IMR-90 (cell line): ENCODE data around the gene SPDYE2. TPM values are rescaled to one million over a fixed set of nuclear protein-coding genes. Genes with fewer than 3 reads are reported as not detected.
"Not testable (repeated sequence)": the region's sequence is repeated elsewhere in the genome, so short reads cannot be mapped to it uniquely, and the experiment has no call there.

Experiments used
- ATAC-seq: fragments of 200-7000 bp; cut with Tn5 transposase; 2 replicates; pipeline ENCODE4 v1.9.1; 2020; ENCODE audit warnings: low read depth, mild to moderate bottlenecking, moderate library complexity
- BruUV-seq: library from RNA; stranded (reverse); fragments of 400-500 nt; replicated peaks from 2 replicates; lab custom pipeline; 2021; lab: Mats Ljungman, UMichigan
- CTCF ChIA-PET: fragments of 300-600 bp; formaldehyde crosslinking; extraction: SDS; loops from one replicate; lab custom pipeline; 2021; ENCODE audit warnings: antibody characterized with exemption; lab: Yijun Ruan, JAX
- POLR2A ChIA-PET: fragments of 300-600 bp; sonication (Branson Sonifier 250); formaldehyde crosslinking; loops from one replicate; lab custom pipeline; 2022; ENCODE audit warnings: antibody characterized with exemption; ENCODE audit not compliant: unreplicated experiment; lab: Charles Lee
- DNase-seq: peaks from one replicate; pipeline ENCODE4 v3.0.0; 2013
- H2AFZ ChIP-seq: replicated peaks from 2 replicates; pipeline ENCODE3; 2013; ENCODE audit warnings: low read length, mild to moderate bottlenecking; ENCODE audit not compliant: poor library complexity
- H2AK5ac ChIP-seq: 2 replicates; pipeline ENCODE4 v1.6.1; 2013; ENCODE audit warnings: low read depth, low read length, inconsistent platforms
- H2AK9ac ChIP-seq: replicated peaks from 2 replicates; pipeline ENCODE3; 2013; ENCODE audit warnings: mild to moderate bottlenecking, low read depth, low read length, moderate library complexity; ENCODE audit not compliant: poor library complexity
- H2BK120ac ChIP-seq: 2 replicates; pipeline ENCODE4 v1.6.1; 2013; ENCODE audit warnings: low read depth, low read length, inconsistent platforms
- H2BK15ac ChIP-seq: 3 replicates; pipeline ENCODE4 v1.6.1; 2013; ENCODE audit warnings: low read depth, low read length, inconsistent platforms
- H2BK20ac ChIP-seq: 2 replicates; pipeline ENCODE4 v1.6.1; 2013; ENCODE audit warnings: low read depth, mild to moderate bottlenecking, inconsistent platforms, low read length, moderate library complexity
- H2BK5ac ChIP-seq: 2 replicates; pipeline ENCODE4 v1.6.1; 2013; ENCODE audit warnings: mild to moderate bottlenecking, low read depth, low read length, inconsistent platforms; ENCODE audit not compliant: poor library complexity, severe bottlenecking
- H3K14ac ChIP-seq: replicated peaks from 2 replicates; pipeline ENCODE4 v1.6.1; 2013; ENCODE audit warnings: low read depth, low read length, inconsistent platforms
- H3K18ac ChIP-seq: 2 replicates; pipeline ENCODE4 v1.6.1; 2013; ENCODE audit warnings: low read depth, low read length, control low read depth
- H3K23ac ChIP-seq: 2 replicates; pipeline ENCODE4 v1.6.1; 2013; ENCODE audit warnings: low read depth, low read length, inconsistent platforms
- H3K27ac ChIP-seq: 2 replicates; pipeline ENCODE4 v1.5.1; 2013; ENCODE audit warnings: mild to moderate bottlenecking, control low read depth, low read length; ENCODE audit not compliant: insufficient read depth
- H3K27me3 ChIP-seq: 2 replicates; pipeline ENCODE4 v1.6.1; 2013; ENCODE audit warnings: low read length; ENCODE audit not compliant: control insufficient read depth, insufficient read depth
- H3K36me3 ChIP-seq: 2 replicates; pipeline ENCODE4 v1.6.1; 2013; ENCODE audit warnings: low read length, mixed read lengths; ENCODE audit not compliant: control insufficient read depth, insufficient read depth
- H3K4ac ChIP-seq: 2 replicates; pipeline ENCODE4 v1.6.1; 2013; ENCODE audit warnings: low read depth, low read length, inconsistent platforms
- H3K4me1 ChIP-seq: 2 replicates; pipeline ENCODE4 v1.6.1; 2013; ENCODE audit warnings: low read length, mixed read lengths; ENCODE audit not compliant: control insufficient read depth, insufficient read depth
- H3K4me2 ChIP-seq: 2 replicates; pipeline ENCODE4 v1.6.1; 2013; ENCODE audit warnings: low read depth, mild to moderate bottlenecking, control low read depth, low read length, moderate library complexity
- H3K4me3 ChIP-seq: 2 replicates; pipeline ENCODE4 v1.5.1; 2013; ENCODE audit warnings: low read depth, mild to moderate bottlenecking, control low read depth, low read length, moderate library complexity; ENCODE audit not compliant: insufficient read depth
- H3K56ac ChIP-seq: 2 replicates; pipeline ENCODE4 v1.6.1; 2013; ENCODE audit warnings: low read length, inconsistent platforms; ENCODE audit not compliant: insufficient read depth; ENCODE audit errors: extremely low read depth
- H3K79me1 ChIP-seq, 2 experiments: 2 replicates each; pipeline ENCODE4 v1.6.1; 2013; ENCODE audit warnings: low read length in 2 of 2, inconsistent platforms in 1 of 2, low read depth in 1 of 2
- H3K9ac ChIP-seq: 2 replicates; pipeline ENCODE4 v1.6.1; 2013; ENCODE audit warnings: low read depth, low read length, control low read depth
- H3K9me1 ChIP-seq: 2 replicates; pipeline ENCODE4 v1.6.1; 2013; ENCODE audit warnings: low read length, inconsistent platforms; ENCODE audit not compliant: insufficient read depth
- H3K9me3 ChIP-seq: 2 replicates; pipeline ENCODE4 v1.6.1; 2013; ENCODE audit warnings: low read length; ENCODE audit not compliant: control insufficient read depth, insufficient read depth
- H4K20me1 ChIP-seq: 2 replicates; pipeline ENCODE4 v1.6.1; 2013; ENCODE audit warnings: low read length, inconsistent platforms; ENCODE audit not compliant: insufficient read depth
- H4K5ac ChIP-seq: 2 replicates; pipeline ENCODE4 v1.6.1; 2013; ENCODE audit warnings: mild to moderate bottlenecking, low read depth, low read length, control low read depth
- H4K8ac ChIP-seq, 2 experiments: 2 replicates each; pipeline ENCODE4 v1.6.1; 2013; ENCODE audit warnings: low read depth in 2 of 2, low read length in 2 of 2, control low read depth in 1 of 2, inconsistent platforms in 1 of 2
- H4K91ac ChIP-seq: 2 replicates; pipeline ENCODE4 v1.6.1; 2013; ENCODE audit warnings: low read depth, low read length, inconsistent platforms; ENCODE audit not compliant: insufficient read depth
- WGBS, 2 experiments: methylation state at CpG; one replicate each; pipeline versions ENCODE4 v1.1.5 to v1.1.7; 2013; ENCODE audit warnings: missing lambda C conversion rate in 2 of 2; ENCODE audit not compliant: insufficient read length in 1 of 2; ENCODE audit errors: extremely low coverage in 2 of 2; 5-methylcytosine and 5-hydroxymethylcytosine counted together
- dilution Hi-C: fragments of 300-500 bp; cut with HindIII; formaldehyde crosslinking; loops from one replicate; pipeline ENCODE4 v1.14.3; 2018; ENCODE audit warnings: low sequenced_read_pairs; ENCODE audit not compliant: unreplicated experiment
- in situ Hi-C: fragments of 300-500 bp; cut with MboI; formaldehyde crosslinking; loops from 3 replicates; pipeline ENCODE4 v1.14.3; 2019; ENCODE audit warnings: low sequenced_read_pairs, inconsistent platforms, mixed read lengths
- intact Hi-C: fragments of 100-400 bp; cut with micrococcal nuclease; formaldehyde crosslinking; loops from 2 replicates; pipeline ENCODE4 v1.10.0; 2022
- polyA plus RNA-seq, 3 experiments: library from polyadenylated mRNA; depleted of rRNA; stranded (reverse); fragments of >200 nt; gene quantifications; 2 replicates each; pipeline ENCODE4 v1.2.3, GENCODE V29; 2012; ENCODE audit warnings: low replicate concordance in 1 of 3
- total RNA-seq: library from RNA; depleted of rRNA; stranded (reverse); fragments of >200 nt; gene quantifications from 2 replicates; pipeline ENCODE4 v1.2.3, GENCODE V29; 2012

SPDYE2 gene
- total and polyA plus RNA-seq, 2 of the 4 experiments (the other 2 are of a cell fraction), result not detected

GRCh38 chr7:102524803-102525202 is 26.2 kb upstream of the SPDYE2 start:
- H2BK20ac ChIP-seq, H3K4me2 ChIP-seq, H2BK15ac ChIP-seq, H3K27me3 ChIP-seq, H3K27ac ChIP-seq, H3K4me3 ChIP-seq, H3K9ac ChIP-seq, CTCF ChIA-PET, H2AK9ac ChIP-seq, H4K91ac ChIP-seq, H2AFZ ChIP-seq, dilution Hi-C loops, H2BK120ac ChIP-seq, H3K79me1 ChIP-seq, H2BK5ac ChIP-seq, H4K20me1 ChIP-seq, H3K23ac ChIP-seq, H3K9me3 ChIP-seq, BruUV-seq, H2AK5ac ChIP-seq, H4K5ac ChIP-seq, intact Hi-C loops, H3K4me1 ChIP-seq, H3K14ac ChIP-seq, ATAC-seq, POLR2A ChIA-PET, H3K56ac ChIP-seq, H3K18ac ChIP-seq, DNase-seq, in situ Hi-C loops, H3K4ac ChIP-seq, H4K8ac ChIP-seq, H3K9me1 ChIP-seq, H3K36me3 ChIP-seq: not testable (repeated sequence)
- WGBS, 2 experiments, result no CpG with 5 or more reads among the region's 2 CpGs

DNA sequence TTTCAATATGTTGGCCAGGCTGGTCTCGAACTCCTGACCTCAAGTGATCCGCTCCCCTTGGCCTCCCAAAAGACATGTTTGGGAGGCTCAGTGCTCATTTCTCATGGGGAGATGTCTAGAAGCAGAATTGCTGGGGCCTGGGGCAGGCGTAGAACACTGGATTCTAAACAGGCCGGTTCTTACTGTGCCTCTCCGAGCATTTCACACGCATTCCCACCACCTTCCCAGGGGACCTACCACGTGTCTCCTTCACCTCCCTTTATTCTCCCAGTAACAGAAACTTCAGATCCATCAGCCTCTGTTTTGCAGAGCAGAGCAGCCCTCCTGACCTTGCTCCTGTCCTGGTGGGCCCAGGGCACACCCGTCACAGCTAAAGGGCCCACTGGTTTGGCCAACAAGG is 23.8 kb upstream of the SPDYE2 start:
- H2BK5ac ChIP-seq, H2BK15ac ChIP-seq, H3K4me1 ChIP-seq, H2BK20ac ChIP-seq, H3K4ac ChIP-seq, H3K79me1 ChIP-seq, H2AK5ac ChIP-seq, POLR2A ChIA-PET, H3K56ac ChIP-seq, H4K91ac ChIP-seq, H4K5ac ChIP-seq, H4K20me1 ChIP-seq, H3K27ac ChIP-seq, H2AK9ac ChIP-seq, H2BK120ac ChIP-seq, intact Hi-C loops, H3K9ac ChIP-seq, H4K8ac ChIP-seq, BruUV-seq, H3K9me1 ChIP-seq, in situ Hi-C loops, H3K4me2 ChIP-seq, CTCF ChIA-PET, H3K14ac ChIP-seq, H3K18ac ChIP-seq, H3K27me3 ChIP-seq, dilution Hi-C loops, H3K36me3 ChIP-seq, H3K23ac ChIP-seq, DNase-seq, H3K4me3 ChIP-seq, H3K9me3 ChIP-seq, H2AFZ ChIP-seq: not testable (repeated sequence)
- WGBS, 2 experiments, result no CpG with 5 or more reads among the region's 8 CpGs
- ATAC-seq, result peak; percentile 4; the same call in 1 of the 2 replicates
